OCI-LY1 (cell line): ENCODE measurements around the gene GPR18.

Source experiments
- CTCF ChIP-seq: fragments of 200-600 bp; sonication (generic), shearing (Covaris generic); IDR thresholded peaks from 2 replicates; pipeline ENCODE4 v1.5.1; 2017; ENCODE audit warnings: mild to moderate bottlenecking, antibody characterized with exemption, low read length, moderate library complexity, mixed read lengths
- EZH2 ChIP-seq: fragments of 200-600 bp; sonication (generic), shearing (Covaris generic); IDR thresholded peaks from 2 replicates; pipeline ENCODE4 v1.8.0; 2017; ENCODE audit warnings: borderline replicate concordance, mixed run types, mild to moderate bottlenecking, antibody characterized with exemption, low read length, moderate library complexity, mixed read lengths

GRCh38 chr13:99299256-99299919 lies 41.2 kb upstream of the GPR18 start:
- TF ChIP-seq CTCF (no peak), EZH2 (no peak)
